H1 (cell line): ENCODE results near the gene HHAT. TPM values are rescaled to one million over a fixed set of nuclear protein-coding genes. Genes with fewer than 3 reads are reported as not detected.

Experiments
- CTCF ChIA-PET: fragments of 300-600 bp; sonication (Branson Sonifier 250); formaldehyde crosslinking; loops from one replicate; lab custom pipeline; 2021; ENCODE audit not compliant: partially characterized antibody; lab: Charles Lee
- POLR2A ChIA-PET: fragments of 300-600 bp; sonication (Branson Sonifier 250); formaldehyde crosslinking; loops from one replicate; lab custom pipeline; 2021; ENCODE audit warnings: inconsistent platforms; ENCODE audit not compliant: partially characterized antibody; lab: Charles Lee
- DNase-seq, 2 experiments: peaks; one replicate each; pipeline versions ENCODE4 v3.0.0 to v3.0.0-alpha.2; 2010 to 2022; ENCODE audit warnings: low spot score in 2 of 2, low read depth in 1 of 2, mixed read lengths in 1 of 2
- FAIRE-seq: peaks from 2 replicates; lab custom pipeline; 2011; peaks lifted over from hg19 to GRCh38; lab: Jason Lieb, UNC
- H2AFZ ChIP-seq: 2 replicates; pipeline ENCODE4 v1.8.1; 2012; ENCODE audit warnings: low read length, inconsistent platforms
- H2AK5ac ChIP-seq: 2 replicates; pipeline ENCODE4 v1.6.1; 2013; ENCODE audit warnings: low read depth, low read length
- H2BK120ac ChIP-seq: replicated peaks from 2 replicates; pipeline ENCODE3; 2013; ENCODE audit warnings: low read depth, low read length, inconsistent platforms
- H2BK12ac ChIP-seq: 2 replicates; pipeline ENCODE4 v1.6.1; 2013; ENCODE audit warnings: low read depth, low read length
- H2BK15ac ChIP-seq: 2 replicates; pipeline ENCODE4 v1.6.1; 2013; ENCODE audit warnings: low read length
- H2BK20ac ChIP-seq: 2 replicates; pipeline ENCODE4 v1.6.1; 2013; ENCODE audit warnings: low read length
- H2BK5ac ChIP-seq: 2 replicates; pipeline ENCODE4 v1.6.1; 2013; ENCODE audit warnings: low read depth, low read length
- H3K14ac ChIP-seq: 2 replicates; pipeline ENCODE4 v1.6.1; 2013; ENCODE audit warnings: inconsistent platforms; ENCODE audit not compliant: insufficient read length
- H3K18ac ChIP-seq: 2 replicates; pipeline ENCODE4 v1.6.1; 2013; ENCODE audit warnings: low read length; ENCODE audit errors: extremely low read depth
- H3K23ac ChIP-seq: 2 replicates; pipeline ENCODE4 v1.6.1; 2013; ENCODE audit warnings: inconsistent platforms; ENCODE audit not compliant: insufficient read length
- H3K23me2 ChIP-seq: 2 replicates; pipeline ENCODE4 v1.6.1; 2013; ENCODE audit warnings: low read depth, low read length
- H3K27ac ChIP-seq: 2 replicates; pipeline ENCODE4 v1.6.1; 2011; ENCODE audit warnings: low read depth, low read length, inconsistent platforms
- H3K27me3 ChIP-seq, 4 experiments: replicated peaks in 1 of 4; 1 replicate in 1 of 4; 2 replicates in 3 of 4; pipeline versions ENCODE4 v1.6.1 to v1.8.1; 2011 to 2013; ENCODE audit warnings: low read length in 3 of 4, mild to moderate bottlenecking in 3 of 4, inconsistent platforms in 2 of 4, mixed read lengths in 2 of 4, moderate library complexity in 1 of 4; ENCODE audit not compliant: control insufficient read depth in 3 of 4, insufficient read depth in 3 of 4; ENCODE audit errors: extremely low read depth in 1 of 4
- H3K36me3 ChIP-seq, 4 experiments: 2 replicates each; pipeline versions ENCODE4 v1.6.1 to v1.8.1; 2011 to 2013; ENCODE audit warnings: mild to moderate bottlenecking in 4 of 4, low read length in 3 of 4, moderate library complexity in 2 of 4, control low read depth in 1 of 4, inconsistent platforms in 1 of 4; ENCODE audit not compliant: insufficient read depth in 4 of 4, control insufficient read depth in 2 of 4
- H3K4ac ChIP-seq: replicated peaks from 2 replicates; pipeline ENCODE3; 2013; ENCODE audit warnings: low read length, low read depth, mixed read lengths, inconsistent platforms; ENCODE audit not compliant: insufficient read length
- H3K4me1 ChIP-seq, 4 experiments: replicated peaks in 1 of 4; 1 replicate in 1 of 4; 2 replicates in 3 of 4; pipeline versions ENCODE4 v1.6.1 to v1.8.1; 2011 to 2013; ENCODE audit warnings: low read length in 3 of 4, inconsistent platforms in 2 of 4, mixed read lengths in 1 of 4; ENCODE audit not compliant: insufficient read depth in 4 of 4, control insufficient read depth in 3 of 4
- H3K4me2 ChIP-seq, 2 experiments: 2 replicates each; pipeline versions ENCODE4 v1.6.1 to v1.8.1; 2011 to 2013; ENCODE audit warnings: low read depth in 2 of 2, low read length in 2 of 2, control low read depth in 1 of 2, inconsistent platforms in 1 of 2, mild to moderate bottlenecking in 1 of 2; ENCODE audit not compliant: insufficient read depth in 1 of 2
- H3K4me3 ChIP-seq, 4 experiments: fragments of 200-600, 300-600 bp in 1 of 4; sonication (generic), shearing (Covaris generic), sonication (Bioruptor Twin) in 1 of 4; 2 replicates each; pipeline versions ENCODE4 v1.5.1 to v1.8.1; 2011 to 2016; ENCODE audit warnings: low read length in 4 of 4, low read depth in 3 of 4, control low read depth in 2 of 4, inconsistent platforms in 2 of 4, mild to moderate bottlenecking in 2 of 4, mixed read lengths in 1 of 4, moderate library complexity in 1 of 4; ENCODE audit not compliant: insufficient read depth in 2 of 4; ENCODE audit errors: extremely low read depth in 1 of 4
- H3K56ac ChIP-seq: replicated peaks from 2 replicates; pipeline ENCODE3; 2013; ENCODE audit warnings: low read depth, mild to moderate bottlenecking, mixed read lengths, low read length, inconsistent platforms; ENCODE audit not compliant: insufficient read length
- H3K79me1 ChIP-seq: 2 replicates; pipeline ENCODE4 v1.6.1; 2013; ENCODE audit warnings: low read depth, low read length, control low read depth
- H3K79me2 ChIP-seq, 2 experiments: 2 replicates each; pipeline versions ENCODE4 v1.6.1 to v1.8.1; 2012 to 2013; ENCODE audit warnings: low read length in 2 of 2, mild to moderate bottlenecking in 2 of 2, inconsistent platforms in 1 of 2; ENCODE audit not compliant: insufficient read depth in 2 of 2, control insufficient read depth in 1 of 2
- H3K9ac ChIP-seq, 4 experiments: replicated peaks in 1 of 4; 1 replicate in 1 of 4; 2 replicates in 3 of 4; pipeline versions ENCODE4 v1.6.1 to v1.8.1; 2011 to 2013; ENCODE audit warnings: low read depth in 3 of 4, low read length in 3 of 4, control low read depth in 2 of 4, mild to moderate bottlenecking in 2 of 4, moderate library complexity in 2 of 4, inconsistent platforms in 1 of 4; ENCODE audit errors: extremely low read depth in 1 of 4
- H3K9me3 ChIP-seq, 2 experiments: 2 replicates each; pipeline versions ENCODE4 v1.6.1 to v1.8.1; 2012 to 2013; ENCODE audit warnings: mild to moderate bottlenecking in 2 of 2, moderate library complexity in 2 of 2, control low read depth in 1 of 2, inconsistent platforms in 1 of 2, low read depth in 1 of 2, low read length in 1 of 2, mixed read lengths in 1 of 2; ENCODE audit not compliant: insufficient read depth in 2 of 2
- H4K20me1 ChIP-seq, 2 experiments: replicated peaks in 1 of 2; 2 replicates each; pipeline versions ENCODE3 to v1.8.1; 2011 to 2013; ENCODE audit warnings: inconsistent platforms in 2 of 2, low read length in 2 of 2, mild to moderate bottlenecking in 1 of 2; ENCODE audit not compliant: insufficient read depth in 2 of 2, control insufficient read depth in 1 of 2
- H4K5ac ChIP-seq: 2 replicates; pipeline ENCODE4 v1.6.1; 2013; ENCODE audit warnings: low read length, low read depth, mixed read lengths, inconsistent platforms; ENCODE audit not compliant: insufficient read length
- H4K8ac ChIP-seq: 2 replicates; pipeline ENCODE4 v1.8.0; 2013; ENCODE audit warnings: mild to moderate bottlenecking, moderate library complexity, low read length, inconsistent platforms; ENCODE audit not compliant: insufficient read depth; ENCODE audit errors: extremely low read depth
- H4K91ac ChIP-seq: replicated peaks from 2 replicates; pipeline ENCODE3; 2013; ENCODE audit warnings: low read length, mixed read lengths, inconsistent platforms; ENCODE audit not compliant: insufficient read length
- CEBPB ChIP-seq: IDR thresholded peaks from 2 replicates; pipeline ENCODE4 v1.6.1; 2012; ENCODE audit warnings: low read depth, low read length
- SIX5 ChIP-seq: IDR thresholded peaks from 2 replicates; pipeline ENCODE4 v1.6.1; 2011; ENCODE audit warnings: mild to moderate bottlenecking, low read depth, low read length
- WGBS, 2 experiments: shearing (Covaris generic) in 1 of 2; methylation state at CpG; one replicate each; pipeline versions ENCODE4 v1.1.6 to v1.1.7; 2013 to 2015; ENCODE audit warnings: low lambda C conversion rate in 2 of 2, mixed read lengths in 2 of 2, inconsistent platforms in 1 of 2, low coverage in 1 of 2, missing lambda C conversion rate in 1 of 2; ENCODE audit not compliant: insufficient replicate concordance in 2 of 2, insufficient coverage in 1 of 2, insufficient read length in 1 of 2; ENCODE audit errors: extremely low coverage in 1 of 2, missing lambda C conversion rate in 1 of 2; 5-methylcytosine and 5-hydroxymethylcytosine counted together
- polyA plus RNA-seq, 7 experiments: library from polyadenylated mRNA; depleted of rRNA in 3 of 7; stranded (reverse) in 5 of 7; unstranded in 2 of 7; fragments of >200 nt in 5 of 7; fragments of 200-250 nt in 2 of 7; gene quantifications; 1 replicate in 5 of 7; 2 replicates in 1 of 7; 4 replicates in 1 of 7; pipeline versions ENCODE4 v1.2.1 to v1.2.3, GENCODE V29; 2011 to 2013; ENCODE audit warnings: missing spikeins in 2 of 7, mixed read lengths in 2 of 7
- total RNA-seq: library from RNA; stranded (reverse); fragmentation: NEBNext Ultra II Directional; extraction: Animal tissue kit (Norgen Biotek cat#: 25700); gene quantifications from 2 replicates; pipeline ENCODE4 v1.2.1, GENCODE V29; 2021

The HHAT gene
- total and polyA plus RNA-seq, 2 of the 8 experiments (the other 6 are each of a cell fraction or from before 2014, with no cell fraction given): 0.15 to 0.51 TPM

GRCh38 chr1:210440081-210440480 lies 111.4 kb downstream of the HHAT start:
- Histone ChIP-seq H2BK15ac (no peak overlapping the region), H3K23me2 (no peaks in the 10 kb centered on the region; the same call in 1 of the 2 replicates), H4K20me1 (no peaks in the 10 kb centered on the region), H3K27me3 (no peaks in the 10 kb centered on the region), H3K4me3 (no peak overlapping the region), H2AK5ac (no peak overlapping the region), H3K27ac (no peak overlapping the region), H3K23ac (no peak overlapping the region), H4K5ac (no peak overlapping the region), H3K4ac (no peak overlapping the region), H2BK5ac (no peak overlapping the region), H3K56ac (no peak overlapping the region), H2BK120ac (no peak overlapping the region), H3K9me3 (no peaks in the 10 kb centered on the region), H3K4me2 (no peak overlapping the region), H4K8ac (no peak overlapping the region), H4K91ac (no peak overlapping the region), H2BK20ac (no peak overlapping the region), H3K4me1 (no peaks in the 10 kb centered on the region), H3K79me2 (no peaks in the 10 kb centered on the region), H3K9ac (no peak overlapping the region), H3K79me1 (no peaks in the 10 kb centered on the region), H3K36me3 (no peaks in the 10 kb centered on the region), H2BK12ac (no peak overlapping the region), H2AFZ (no peak overlapping the region), H3K18ac (no peak overlapping the region), H3K14ac (no peak overlapping the region)
- CTCF ChIA-PET: interaction anchor here (0.5 to 1.5 kb wide), 6 partner anchors 8 to 143 kb away, joined by 3 to 4 read pairs (median 4); no protein-coding TSS in a partner anchor
- POLR2A ChIA-PET: interaction anchor here (1.4 kb wide), 1 partner anchor 66 kb away, joined by 7 read pairs; no protein-coding TSS in a partner anchor
- DNase-seq (no peak), FAIRE-seq (no peak)
- WGBS, 2 experiments: 100% methylated on average over 3 of the region's 3 CpGs; no CpG with 5 or more reads in 1 of the 2 experiments
- TF ChIP-seq SIX5: no peak
- TF ChIP-seq CEBPB: no peak
